ENCODE measurements around the gene CXCR2. TPM values are rescaled to one million over a fixed set of nuclear protein-coding genes. Genes with fewer than 3 reads are reported as not detected.

Gene CXCR2
- total RNA-seq, 1 experiment from 2014 or later: 0.96 TPM

- peaks cover 3% of the 10 kb centered on the region for H3K4me1 Mint-ChIP-seq
- CTCF ChIA-PET: interaction anchor here (1.0 to 3.4 kb wide), 3 partner anchors 12 to 295 kb away, joined by 3 to 15 read pairs (median 6); partner anchors contain the start of gene RUFY4
Observed at GRCh38 chr2:218081063-218081462, 44.8 kb upstream of the CXCR2 start.

DNA sequence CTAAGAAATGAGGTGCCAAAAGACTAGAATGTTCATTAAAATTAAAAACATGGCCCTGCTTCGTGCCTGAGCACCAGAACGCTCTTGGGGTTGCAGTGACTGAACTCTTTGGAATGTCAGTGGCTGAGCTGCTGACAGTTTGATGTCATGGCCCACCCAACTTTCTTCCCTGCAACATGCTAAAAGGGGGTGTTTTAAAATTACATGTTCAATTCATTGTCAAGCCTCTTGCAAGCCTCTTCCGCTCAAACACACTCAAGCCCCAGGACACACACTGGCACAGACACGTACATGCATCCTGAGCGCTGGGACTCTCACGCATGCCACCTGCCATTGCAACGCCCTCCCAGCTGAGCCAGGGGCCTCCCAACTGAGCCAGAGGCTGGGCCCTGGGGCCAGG lies 44.1 kb upstream of the CXCR2 start:
- DNase-seq (ENCODE audit: low spot score) (no peak), ATAC-seq (no peak)
- TF ChIP-seq ZNF425 (CRISPR knock-in tag; conservative IDR thresholded peaks at IDR 0.05) (no peak), JAZF1 (CRISPR knock-in tag; IDR thresholded peaks at IDR 0.05) (no peak), CBFB (CRISPR knock-in tag; IDR thresholded peaks at IDR 0.05; ENCODE audit: low read depth) (no peak), ZNF121 (CRISPR knock-in tag; IDR thresholded peaks at IDR 0.05) (no peak), RELA (CRISPR knock-in tag; IDR thresholded peaks at IDR 0.05; ENCODE audit: borderline replicate concordance) (no peak), ZNF263 (CRISPR knock-in tag; IDR thresholded peaks at IDR 0.05; ENCODE audit: low read depth) (no peak), MYBL2 (CRISPR knock-in tag; IDR thresholded peaks at IDR 0.05) (no peak), KAT7 (CRISPR knock-in tag; IDR thresholded peaks at IDR 0.05; ENCODE audit: borderline replicate concordance) (no peak), PRRX2 (CRISPR knock-in tag; IDR thresholded peaks at IDR 0.05) (no peak), GTF2I (CRISPR knock-in tag; conservative IDR thresholded peaks at IDR 0.05) (no peak), GABPB1 (CRISPR knock-in tag; IDR thresholded peaks at IDR 0.05) (no peak)
- TF ChIP-seq, protein P1, sequence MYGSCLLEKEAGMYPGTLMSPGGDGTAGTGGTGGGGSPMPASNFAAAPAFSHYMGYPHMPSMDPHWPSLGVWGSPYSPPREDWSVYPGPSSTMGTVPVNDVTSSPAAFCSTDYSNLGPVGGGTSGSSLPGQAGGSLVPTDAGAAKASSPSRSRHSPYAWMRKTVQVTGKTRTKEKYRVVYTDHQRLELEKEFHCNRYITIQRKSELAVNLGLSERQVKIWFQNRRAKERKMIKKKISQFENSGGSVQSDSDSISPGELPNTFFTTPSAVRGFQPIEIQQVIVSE (CRISPR knock-in tag; IDR thresholded peaks at IDR 0.05; ENCODE audit: borderline replicate concordance): no peak
- TF ChIP-seq, protein P2, sequence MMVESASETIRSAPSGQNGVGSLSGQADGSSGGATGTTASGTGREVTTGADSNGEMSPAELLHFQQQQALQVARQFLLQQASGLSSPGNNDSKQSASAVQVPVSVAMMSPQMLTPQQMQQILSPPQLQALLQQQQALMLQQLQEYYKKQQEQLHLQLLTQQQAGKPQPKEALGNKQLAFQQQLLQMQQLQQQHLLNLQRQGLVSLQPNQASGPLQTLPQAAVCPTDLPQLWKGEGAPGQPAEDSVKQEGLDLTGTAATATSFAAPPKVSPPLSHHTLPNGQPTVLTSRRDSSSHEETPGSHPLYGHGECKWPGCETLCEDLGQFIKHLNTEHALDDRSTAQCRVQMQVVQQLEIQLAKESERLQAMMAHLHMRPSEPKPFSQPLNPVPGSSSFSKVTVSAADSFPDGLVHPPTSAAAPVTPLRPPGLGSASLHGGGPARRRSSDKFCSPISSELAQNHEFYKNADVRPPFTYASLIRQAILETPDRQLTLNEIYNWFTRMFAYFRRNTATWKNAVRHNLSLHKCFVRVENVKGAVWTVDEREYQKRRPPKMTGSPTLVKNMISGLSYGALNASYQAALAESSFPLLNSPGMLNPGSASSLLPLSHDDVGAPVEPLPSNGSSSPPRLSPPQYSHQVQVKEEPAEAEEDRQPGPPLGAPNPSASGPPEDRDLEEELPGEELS (CRISPR knock-in tag; IDR thresholded peaks at IDR 0.05): no peak
- TF ChIP-seq, protein P3, sequence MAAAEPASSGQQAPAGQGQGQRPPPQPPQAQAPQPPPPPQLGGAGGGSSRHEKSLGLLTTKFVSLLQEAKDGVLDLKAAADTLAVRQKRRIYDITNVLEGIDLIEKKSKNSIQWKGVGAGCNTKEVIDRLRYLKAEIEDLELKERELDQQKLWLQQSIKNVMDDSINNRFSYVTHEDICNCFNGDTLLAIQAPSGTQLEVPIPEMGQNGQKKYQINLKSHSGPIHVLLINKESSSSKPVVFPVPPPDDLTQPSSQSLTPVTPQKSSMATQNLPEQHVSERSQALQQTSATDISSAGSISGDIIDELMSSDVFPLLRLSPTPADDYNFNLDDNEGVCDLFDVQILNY (CRISPR knock-in tag; IDR thresholded peaks at IDR 0.05): no peak
- ChIA-PET POLR2A (no interaction called here), CTCF (interaction anchor here (1.0 to 2.3 kb wide), 3 partner anchors 13 to 295 kb away, joined by 3 to 7 read pairs (median 4); partner anchors contain the start of gene RUFY4)
- Mint-ChIP-seq H3K4me3 (no peak overlapping the region), H3K9me3 (peaks cover 20% of the 10 kb centered on the region), H3K27ac (no peak overlapping the region), H3K4me1 (peaks cover 2% of the 10 kb centered on the region), H3K27me3 (ENCODE audit: low read depth) (peaks cover 8% of the 10 kb centered on the region), H3K36me3 (peaks cover 7% of the 10 kb centered on the region; the same call in 1 of the 2 replicates)

More at GRCh38 chr2:218081063-218081462, 44.8 kb upstream of the CXCR2 start:
- H3K27ac Mint-ChIP-seq: no peak overlapping the region
- H3K9me3 Mint-ChIP-seq: peaks cover 13% of the 10 kb centered on the region
- POLR2A ChIA-PET: interaction anchor here (0.6 kb wide), 1 partner anchor 1745 kb away, joined by 3 read pairs; no protein-coding TSS in a partner anchor
- ATAC-seq (no peak), DNase-seq (ENCODE audit: low spot score) (no peak)
- H3K4me3 Mint-ChIP-seq: no peak overlapping the region
- TF ChIP-seq ZNF232 (CRISPR knock-in tag; IDR thresholded peaks at IDR 0.05): no peak
- peaks cover 2% of the 10 kb centered on the region for H3K27me3 Mint-ChIP-seq (ENCODE audit: low read depth)
- H3K36me3 Mint-ChIP-seq: peaks cover under 1% of the 10 kb centered on the region; the same call in 1 of the 2 replicates

DNA sequence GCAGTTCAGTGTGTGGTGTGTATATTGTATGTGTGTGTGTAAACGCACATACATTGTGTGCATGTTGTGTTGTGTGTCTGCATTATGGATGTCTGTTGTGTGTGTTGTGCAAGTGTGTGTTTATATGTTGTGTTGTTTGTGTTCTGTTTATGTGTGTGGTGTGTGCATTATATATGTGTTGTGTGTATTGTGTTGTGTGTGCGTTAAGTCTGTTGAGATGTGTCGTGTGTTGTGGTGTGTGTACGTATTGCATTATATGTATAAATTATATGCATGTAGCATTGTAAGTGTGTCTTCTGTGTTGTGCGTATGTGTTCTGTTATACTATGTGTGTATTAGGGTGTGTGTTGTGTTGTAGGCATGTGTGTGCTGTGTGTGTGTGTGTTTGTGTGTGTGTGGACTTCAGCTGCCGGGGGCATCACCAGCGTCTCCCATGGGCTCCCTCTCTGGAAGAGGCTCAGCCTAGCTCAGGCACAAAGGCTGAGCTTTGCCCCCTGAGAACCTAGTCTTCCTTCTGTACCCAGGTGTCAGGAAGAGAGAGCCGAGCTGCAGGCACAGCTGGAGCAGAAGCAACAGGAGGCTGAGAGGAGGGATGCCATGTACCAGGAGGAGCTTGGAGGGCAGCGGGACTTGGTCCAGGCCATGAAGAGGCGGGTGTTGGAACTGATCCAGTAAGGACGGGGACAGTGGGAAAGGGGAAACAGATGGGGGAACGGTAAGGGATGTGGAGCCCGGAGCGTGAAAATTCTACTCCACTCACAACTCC lies 43.1 kb upstream of the CXCR2 start:
- ChIA-PET CTCF (interaction anchor here (1.1 to 2.6 kb wide), 5 partner anchors 9 to 327 kb away, joined by 3 to 9 read pairs (median 4); partner anchors contain the start of gene RUFY4), POLR2A (no interaction called here)
- Mint-ChIP-seq H3K36me3 (peaks cover 7% of the 10 kb centered on the region; the same call in 1 of the 2 replicates), H3K27me3 (ENCODE audit: low read depth) (peaks cover 14% of the 10 kb centered on the region), H3K4me1 (no peaks in the 10 kb centered on the region), H3K4me3 (no peak overlapping the region), H3K9me3 (peaks cover 23% of the 10 kb centered on the region), H3K27ac (no peak overlapping the region)
- ATAC-seq (no peak), DNase-seq (ENCODE audit: low spot score) (no peak)
- TF ChIP-seq, protein P4, sequence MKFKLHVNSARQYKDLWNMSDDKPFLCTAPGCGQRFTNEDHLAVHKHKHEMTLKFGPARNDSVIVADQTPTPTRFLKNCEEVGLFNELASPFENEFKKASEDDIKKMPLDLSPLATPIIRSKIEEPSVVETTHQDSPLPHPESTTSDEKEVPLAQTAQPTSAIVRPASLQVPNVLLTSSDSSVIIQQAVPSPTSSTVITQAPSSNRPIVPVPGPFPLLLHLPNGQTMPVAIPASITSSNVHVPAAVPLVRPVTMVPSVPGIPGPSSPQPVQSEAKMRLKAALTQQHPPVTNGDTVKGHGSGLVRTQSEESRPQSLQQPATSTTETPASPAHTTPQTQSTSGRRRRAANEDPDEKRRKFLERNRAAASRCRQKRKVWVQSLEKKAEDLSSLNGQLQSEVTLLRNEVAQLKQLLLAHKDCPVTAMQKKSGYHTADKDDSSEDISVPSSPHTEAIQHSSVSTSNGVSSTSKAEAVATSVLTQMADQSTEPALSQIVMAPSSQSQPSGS (CRISPR knock-in tag; IDR thresholded peaks at IDR 0.05; ENCODE audit: borderline replicate concordance, low read depth): no peak
- TF ChIP-seq, protein P5, sequence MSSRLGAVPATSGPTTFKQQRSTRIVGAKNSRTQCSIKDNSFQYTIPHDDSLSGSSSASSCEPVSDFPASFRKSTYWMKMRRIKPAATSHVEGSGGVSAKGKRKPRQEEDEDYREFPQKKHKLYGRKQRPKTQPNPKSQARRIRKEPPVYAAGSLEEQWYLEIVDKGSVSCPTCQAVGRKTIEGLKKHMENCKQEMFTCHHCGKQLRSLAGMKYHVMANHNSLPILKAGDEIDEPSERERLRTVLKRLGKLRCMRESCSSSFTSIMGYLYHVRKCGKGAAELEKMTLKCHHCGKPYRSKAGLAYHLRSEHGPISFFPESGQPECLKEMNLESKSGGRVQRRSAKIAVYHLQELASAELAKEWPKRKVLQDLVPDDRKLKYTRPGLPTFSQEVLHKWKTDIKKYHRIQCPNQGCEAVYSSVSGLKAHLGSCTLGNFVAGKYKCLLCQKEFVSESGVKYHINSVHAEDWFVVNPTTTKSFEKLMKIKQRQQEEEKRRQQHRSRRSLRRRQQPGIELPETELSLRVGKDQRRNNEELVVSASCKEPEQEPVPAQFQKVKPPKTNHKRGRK (CRISPR knock-in tag; IDR thresholded peaks at IDR 0.05; ENCODE audit: borderline replicate concordance): no peak
- TF ChIP-seq ZNF425 (CRISPR knock-in tag; conservative IDR thresholded peaks at IDR 0.05): no peak
- no peak for TF ChIP-seq NR2C2 (CRISPR knock-in tag; IDR thresholded peaks at IDR 0.05)
- no peak for TF ChIP-seq NFATC4 (CRISPR knock-in tag; IDR thresholded peaks at IDR 0.05)
